ENCODE data around the gene CXorf65.

CXorf65 gene

DNA sequence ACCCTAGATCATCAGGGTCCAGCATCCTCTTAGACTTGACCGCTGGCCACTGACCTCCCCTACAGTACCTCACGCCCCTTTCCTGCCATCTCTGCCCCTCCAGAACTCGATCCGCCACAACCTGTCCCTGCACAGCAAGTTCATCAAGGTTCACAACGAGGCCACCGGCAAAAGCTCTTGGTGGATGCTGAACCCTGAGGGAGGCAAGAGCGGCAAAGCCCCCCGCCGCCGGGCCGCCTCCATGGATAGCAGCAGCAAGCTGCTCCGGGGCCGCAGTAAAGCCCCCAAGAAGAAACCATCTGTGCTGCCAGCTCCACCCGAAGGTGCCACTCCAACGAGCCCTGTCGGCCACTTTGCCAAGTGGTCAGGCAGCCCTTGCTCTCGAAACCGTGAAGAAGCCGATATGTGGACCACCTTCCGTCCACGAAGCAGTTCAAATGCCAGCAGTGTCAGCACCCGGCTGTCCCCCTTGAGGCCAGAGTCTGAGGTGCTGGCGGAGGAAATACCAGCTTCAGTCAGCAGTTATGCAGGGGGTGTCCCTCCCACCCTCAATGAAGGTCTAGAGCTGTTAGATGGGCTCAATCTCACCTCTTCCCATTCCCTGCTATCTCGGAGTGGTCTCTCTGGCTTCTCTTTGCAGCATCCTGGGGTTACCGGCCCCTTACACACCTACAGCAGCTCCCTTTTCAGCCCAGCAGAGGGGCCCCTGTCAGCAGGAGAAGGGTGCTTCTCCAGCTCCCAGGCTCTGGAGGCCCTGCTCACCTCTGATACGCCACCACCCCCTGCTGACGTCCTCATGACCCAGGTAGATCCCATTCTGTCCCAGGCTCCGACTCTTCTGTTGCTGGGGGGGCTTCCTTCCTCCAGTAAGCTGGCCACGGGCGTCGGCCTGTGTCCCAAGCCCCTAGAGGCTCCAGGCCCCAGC lies 5.7 kb downstream of the CXorf65 start:
- no peak overlapping the region for H3K4me3 ChIP-seq (ENCODE audit: low read length)
- H2AFZ ChIP-seq (ENCODE audit: low read depth, low read length), result no peak overlapping the region
- no peaks in the 10 kb centered on the region for H3K27me3 ChIP-seq (ENCODE audit: insufficient read depth, low read length)
- no peaks in the 10 kb centered on the region for H3K36me3 ChIP-seq (ENCODE audit: insufficient read depth, low read length)
- no peaks in the 10 kb centered on the region for H3K9me3 ChIP-seq (ENCODE audit: low read length)
- peaks cover 16% of the 10 kb centered on the region for H3K4me1 ChIP-seq (ENCODE audit: insufficient read depth, low read length)

DNA sequence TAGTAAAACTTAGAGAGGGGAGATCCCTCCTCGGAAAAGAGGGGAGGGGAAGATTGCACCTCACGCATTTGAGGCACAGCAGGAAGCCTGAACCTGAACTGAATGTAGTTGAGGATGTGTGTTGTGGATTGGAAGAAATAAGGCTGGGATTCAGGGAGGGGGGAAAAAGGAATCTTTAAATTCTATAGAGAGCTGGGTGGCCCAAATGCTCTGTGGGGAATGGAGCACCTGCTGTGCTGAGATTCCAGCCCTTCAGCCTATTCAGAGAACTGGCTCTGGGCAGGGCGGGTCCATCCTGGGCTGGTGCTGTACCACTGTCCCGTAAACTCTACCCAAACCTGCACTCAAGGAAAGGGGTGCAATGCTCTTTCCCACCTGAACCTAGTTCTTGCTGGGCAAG lies 6.8 kb downstream of the CXorf65 start:
- no peak overlapping the region for H2AFZ ChIP-seq (ENCODE audit: low read depth, low read length)
- H3K9me3 ChIP-seq (ENCODE audit: low read length), result no peaks in the 10 kb centered on the region
- peaks cover 16% of the 10 kb centered on the region for H3K4me1 ChIP-seq (ENCODE audit: insufficient read depth, low read length)
- no peaks in the 10 kb centered on the region for H3K36me3 ChIP-seq (ENCODE audit: insufficient read depth, low read length)
- H3K27me3 ChIP-seq (ENCODE audit: insufficient read depth, low read length), result no peaks in the 10 kb centered on the region
- no peak overlapping the region for H3K4me3 ChIP-seq (ENCODE audit: low read length)

- Histone ChIP-seq H3K4me3 (ENCODE audit: low read length) (no peak overlapping the region), H3K36me3 (ENCODE audit: insufficient read depth, low read length) (no peaks in the 10 kb centered on the region), H3K9me3 (ENCODE audit: low read length) (no peaks in the 10 kb centered on the region), H3K27me3 (ENCODE audit: insufficient read depth, low read length) (no peaks in the 10 kb centered on the region), H2AFZ (ENCODE audit: low read depth, low read length) (no peak overlapping the region), H3K4me1 (ENCODE audit: insufficient read depth, low read length) (peaks cover 13% of the 10 kb centered on the region)
Measured at GRCh38 chrX:71098951-71099506, 7.5 kb downstream of the CXorf65 start.

GRCh38 chrX:71098302-71098701 lies 8.2 kb downstream of the CXorf65 start:
- Histone ChIP-seq H3K9me3 (ENCODE audit: low read length) (no peaks in the 10 kb centered on the region), H3K4me3 (ENCODE audit: low read length) (no peak overlapping the region), H2AFZ (ENCODE audit: low read depth, low read length) (no peak overlapping the region), H3K27me3 (ENCODE audit: insufficient read depth, low read length) (no peaks in the 10 kb centered on the region), H3K36me3 (ENCODE audit: insufficient read depth, low read length) (no peaks in the 10 kb centered on the region), H3K4me1 (ENCODE audit: insufficient read depth, low read length) (peaks cover 6% of the 10 kb centered on the region)

DNA sequence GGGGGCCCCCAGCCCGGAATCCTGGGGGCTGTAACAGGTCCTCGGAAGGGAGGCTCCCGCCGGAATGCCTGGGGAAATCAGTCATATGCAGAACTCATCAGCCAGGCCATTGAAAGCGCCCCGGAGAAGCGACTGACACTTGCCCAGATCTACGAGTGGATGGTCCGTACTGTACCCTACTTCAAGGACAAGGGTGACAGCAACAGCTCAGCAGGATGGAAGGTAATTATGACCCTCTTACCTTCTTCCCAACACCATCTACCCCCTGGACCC lies 9.8 kb downstream of the CXorf65 start:
- Histone ChIP-seq H3K27me3 (ENCODE audit: insufficient read depth, low read length) (no peaks in the 10 kb centered on the region), H3K4me3 (ENCODE audit: low read length) (peak overlapping the region; percentile 59), H3K9me3 (ENCODE audit: low read length) (no peaks in the 10 kb centered on the region), H2AFZ (ENCODE audit: low read depth, low read length) (peak overlapping the region; percentile 39), H3K4me1 (ENCODE audit: insufficient read depth, low read length) (no peaks in the 10 kb centered on the region), H3K36me3 (ENCODE audit: insufficient read depth, low read length) (no peaks in the 10 kb centered on the region)

DNA sequence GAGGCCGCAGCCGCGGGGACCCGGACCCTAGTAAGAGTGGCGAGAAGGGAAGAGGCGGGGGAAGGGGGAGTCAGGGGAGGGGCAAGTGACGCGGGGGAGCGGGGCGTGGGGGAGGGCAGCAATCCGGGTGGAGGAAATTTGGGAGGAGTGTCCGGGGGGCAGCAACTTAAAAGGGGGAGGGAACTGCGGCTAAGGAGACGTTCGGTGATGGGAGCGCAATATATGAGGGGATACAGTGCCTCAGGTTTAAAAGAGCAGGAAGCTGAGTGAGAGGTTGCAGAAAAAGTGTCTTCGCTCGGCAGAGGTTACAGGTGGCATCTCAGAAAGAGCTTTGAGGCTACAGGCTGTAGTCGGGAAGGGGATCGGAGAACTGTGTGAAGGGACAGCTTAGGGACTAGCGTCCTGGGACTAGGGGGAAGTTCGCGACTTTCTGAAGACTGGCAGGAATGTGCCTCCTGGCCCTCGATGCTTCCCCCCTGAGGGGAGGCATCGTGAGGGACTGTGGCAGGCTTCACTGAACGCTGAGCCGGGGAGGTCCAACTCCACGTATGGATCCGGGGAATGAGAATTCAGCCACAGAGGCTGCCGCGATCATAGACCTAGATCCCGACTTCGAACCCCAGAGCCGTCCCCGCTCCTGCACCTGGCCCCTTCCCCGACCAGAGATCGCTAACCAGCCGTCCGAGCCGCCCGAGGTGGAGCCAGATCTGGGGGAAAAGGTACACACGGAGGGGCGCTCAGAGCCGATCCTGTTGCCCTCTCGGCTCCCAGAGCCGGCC lies 10.4 kb downstream of the CXorf65 start:
- Histone ChIP-seq H3K9me3 (ENCODE audit: low read length) (no peaks in the 10 kb centered on the region), H3K36me3 (ENCODE audit: insufficient read depth, low read length) (no peaks in the 10 kb centered on the region), H3K4me3 (ENCODE audit: low read length) (peak overlapping the region; percentile 59), H2AFZ (ENCODE audit: low read depth, low read length) (peak overlapping the region; percentile 39), H3K4me1 (ENCODE audit: insufficient read depth, low read length) (no peaks in the 10 kb centered on the region), H3K27me3 (ENCODE audit: insufficient read depth, low read length) (no peaks in the 10 kb centered on the region)

- H2AFZ ChIP-seq (ENCODE audit: low read depth, low read length), result peak within 1 kb of the TSS; percentile 42
Measured at GRCh38 chrX:71095555-71095980, 11.0 kb downstream of the CXorf65 start, which contains the start of gene FOXO4. Gene FOXO4, plus strand, starts transcription at chrX:71095851. Its CDS starts 678 bp downstream, at chrX:71096529.

GRCh38 chrX:71095033-71095432 lies 11.5 kb downstream of the CXorf65 start:
- H2AFZ ChIP-seq (ENCODE audit: low read depth, low read length), result peak overlapping the region; percentile 42
- peak overlapping the region; percentile 59 for H3K4me3 ChIP-seq (ENCODE audit: low read length)
- no peaks in the 10 kb centered on the region for H3K36me3 ChIP-seq (ENCODE audit: insufficient read depth, low read length)
- no peaks in the 10 kb centered on the region for H3K9me3 ChIP-seq (ENCODE audit: low read length)
- no peaks in the 10 kb centered on the region for H3K4me1 ChIP-seq (ENCODE audit: insufficient read depth, low read length)
- no peaks in the 10 kb centered on the region for H3K27me3 ChIP-seq (ENCODE audit: insufficient read depth, low read length)

More at GRCh38 chrX:71095555-71095980, 11.0 kb downstream of the CXorf65 start, which contains the start of gene FOXO4:
- H3K27me3 ChIP-seq (ENCODE audit: insufficient read depth, low read length), result no peaks in the 10 kb centered on the region
- H3K4me3 ChIP-seq (ENCODE audit: low read length), result peak within 1 kb of the TSS; percentile 59
- no peaks in the 10 kb centered on the region for H3K36me3 ChIP-seq (ENCODE audit: insufficient read depth, low read length)
- no peaks in the 10 kb centered on the region for H3K9me3 ChIP-seq (ENCODE audit: low read length)
- no peaks in the 10 kb centered on the region for H3K4me1 ChIP-seq (ENCODE audit: insufficient read depth, low read length)

DNA sequence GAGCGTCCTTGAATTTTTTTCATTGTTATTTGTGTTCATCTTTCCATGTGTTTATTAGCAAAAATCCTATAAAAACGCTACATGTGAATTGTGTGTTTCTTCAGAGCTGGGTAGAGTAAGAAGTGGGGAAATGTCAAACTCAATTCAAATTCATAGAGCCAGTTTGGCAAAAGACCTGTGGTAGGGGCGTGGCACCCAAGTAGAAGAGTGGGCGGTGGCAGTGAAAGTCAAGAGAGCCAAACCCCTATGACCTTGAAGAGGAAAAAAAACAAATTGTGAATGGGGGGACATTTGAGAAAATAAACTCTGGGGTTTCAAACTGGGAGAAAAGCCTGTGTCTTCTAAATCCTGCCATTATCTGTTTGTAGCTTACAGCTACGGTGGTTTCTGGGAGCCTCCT lies 15.3 kb downstream of the CXorf65 start:
- Histone ChIP-seq H3K4me1 (ENCODE audit: insufficient read depth, low read length) (no peaks in the 10 kb centered on the region), H3K9me3 (ENCODE audit: low read length) (no peaks in the 10 kb centered on the region), H2AFZ (ENCODE audit: low read depth, low read length) (no peak overlapping the region), H3K27me3 (ENCODE audit: insufficient read depth, low read length) (no peaks in the 10 kb centered on the region), H3K36me3 (ENCODE audit: insufficient read depth, low read length) (no peaks in the 10 kb centered on the region), H3K4me3 (ENCODE audit: low read length) (no peak overlapping the region)

- Histone ChIP-seq H3K9me3 (ENCODE audit: low read length) (no peaks in the 10 kb centered on the region), H3K4me1 (ENCODE audit: insufficient read depth, low read length) (no peaks in the 10 kb centered on the region), H2AFZ (ENCODE audit: low read depth, low read length) (no peak overlapping the region), H3K36me3 (ENCODE audit: insufficient read depth, low read length) (no peaks in the 10 kb centered on the region), H3K27me3 (ENCODE audit: insufficient read depth, low read length) (no peaks in the 10 kb centered on the region), H3K4me3 (ENCODE audit: low read length) (no peak overlapping the region)
Measured at GRCh38 chrX:71085900-71086299, 20.6 kb downstream of the CXorf65 start.

DNA sequence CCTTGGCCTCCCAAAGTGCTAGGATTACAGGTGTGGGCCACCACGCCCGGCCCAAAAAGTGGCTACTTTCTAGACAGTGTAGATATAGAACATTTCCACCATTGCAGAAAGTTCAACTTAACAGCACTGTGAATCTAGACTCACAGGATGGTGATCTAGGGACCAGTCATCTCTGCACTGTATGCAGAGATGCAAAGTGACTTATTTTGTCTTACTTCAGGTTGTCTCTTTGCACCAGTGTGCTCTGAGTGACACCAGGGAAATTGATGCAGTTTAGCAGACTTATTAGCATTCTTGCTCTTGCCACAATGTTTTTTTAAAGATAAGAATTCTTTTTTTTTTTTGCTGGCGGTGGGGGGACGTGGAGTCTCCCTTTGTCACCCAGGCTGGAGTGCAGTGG lies 23.7 kb downstream of the CXorf65 start:
- Histone ChIP-seq H3K9me3 (ENCODE audit: low read length) (no peaks in the 10 kb centered on the region), H3K27me3 (ENCODE audit: insufficient read depth, low read length) (no peaks in the 10 kb centered on the region), H3K4me1 (ENCODE audit: insufficient read depth, low read length) (no peaks in the 10 kb centered on the region), H3K4me3 (ENCODE audit: low read length) (no peak overlapping the region), H3K36me3 (ENCODE audit: insufficient read depth, low read length) (no peaks in the 10 kb centered on the region), H2AFZ (ENCODE audit: low read depth, low read length) (no peak overlapping the region)

DNA sequence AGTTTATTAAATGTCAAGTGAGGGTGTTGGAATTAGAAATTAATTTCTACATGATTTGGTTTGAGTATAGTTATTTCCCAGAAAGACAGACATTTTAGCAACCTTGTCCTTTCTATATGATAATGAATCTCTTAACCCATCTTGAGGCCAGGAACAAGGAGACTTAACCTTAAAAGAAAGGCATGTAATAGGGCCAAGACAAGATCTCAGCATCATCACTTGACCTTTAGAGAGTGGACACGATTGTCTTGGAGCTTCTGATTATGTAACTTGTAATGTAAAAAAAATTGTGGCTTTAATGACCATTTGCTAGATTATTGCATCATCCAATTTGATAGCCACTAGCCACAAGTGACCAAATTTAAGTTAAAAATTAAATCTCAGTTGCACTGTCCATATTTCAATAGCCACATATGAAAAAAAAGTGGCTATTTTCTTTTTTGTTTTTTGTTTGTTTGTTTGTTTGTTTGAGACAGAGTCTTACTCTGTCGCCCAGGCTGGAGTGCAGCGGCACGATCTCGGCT lies 24.4 kb downstream of the CXorf65 start:
- no peaks in the 10 kb centered on the region for H3K27me3 ChIP-seq (ENCODE audit: insufficient read depth, low read length)
- no peaks in the 10 kb centered on the region for H3K36me3 ChIP-seq (ENCODE audit: insufficient read depth, low read length)
- H3K4me1 ChIP-seq (ENCODE audit: insufficient read depth, low read length), result no peaks in the 10 kb centered on the region
- no peaks in the 10 kb centered on the region for H3K9me3 ChIP-seq (ENCODE audit: low read length)
- H2AFZ ChIP-seq (ENCODE audit: low read depth, low read length), result no peak overlapping the region
- H3K4me3 ChIP-seq (ENCODE audit: low read length), result no peak overlapping the region

Data from neuron (in vitro differentiated cells).